Neural progenitor cell (in vitro differentiated cells): Measurements from ENCODE around the gene SDK2. TPM values are rescaled to one million over a fixed set of nuclear protein-coding genes. Genes with fewer than 3 reads are reported as not detected.

ENCODE experiments used
- DNase-seq: peaks from one replicate; pipeline ENCODE4 v3.0.0-alpha.2; 2016; ENCODE audit warnings: low spot score
- H2AFZ ChIP-seq: fragments of 200-600 bp; sonication (generic); replicated peaks from 2 replicates; pipeline ENCODE4 v1.6.1; 2016; ENCODE audit warnings: antibody characterized with exemption
- H3F3A ChIP-seq: fragments of 200-600 bp; sonication (generic); 2 replicates; pipeline ENCODE4 v1.6.1; 2016; ENCODE audit warnings: antibody characterized with exemption, low read depth
- H3K27ac ChIP-seq: fragments of 200-600 bp; sonication (generic); 2 replicates; pipeline ENCODE4 v1.5.1; 2016; ENCODE audit warnings: mild to moderate bottlenecking
- H3K27me3 ChIP-seq: fragments of 200-600 bp; sonication (generic); 2 replicates; pipeline ENCODE4 v1.6.1; 2016; ENCODE audit warnings: mild to moderate bottlenecking, moderate library complexity
- H3K36me3 ChIP-seq: fragments of 200-600 bp; sonication (generic); 2 replicates; pipeline ENCODE4 v1.5.1; 2016
- H3K4me1 ChIP-seq: fragments of 200-600 bp; sonication (generic); 2 replicates; pipeline ENCODE4 v1.6.1; 2016; ENCODE audit warnings: mixed run types
- H3K4me2 ChIP-seq: fragments of 200-600 bp; sonication (generic); 2 replicates; pipeline ENCODE4 v1.6.1; 2016
- H3K4me3 ChIP-seq: fragments of 200-600 bp; sonication (generic); 2 replicates; pipeline ENCODE4 v1.5.1; 2016
- H3K79me2 ChIP-seq: fragments of 200-600 bp; sonication (generic); 2 replicates; pipeline ENCODE4 v1.6.1; 2016; ENCODE audit warnings: low read depth
- H3K9ac ChIP-seq: fragments of 200-600 bp; sonication (generic); 2 replicates; pipeline ENCODE4 v1.6.1; 2016
- H3K9me3 ChIP-seq: fragments of 200-600 bp; sonication (generic); 2 replicates; pipeline ENCODE4 v1.5.1; 2016; ENCODE audit warnings: low read depth
- H4K20me1 ChIP-seq: fragments of 200-600 bp; sonication (generic); 2 replicates; pipeline ENCODE4 v1.6.1; 2016; ENCODE audit warnings: low read depth
- H3K27ac Mint-ChIP-seq: 3 replicates; pipeline ENCODE4 v1.8.0; 2021; ENCODE audit warnings: mixed read lengths
- H3K27me3 Mint-ChIP-seq: 2 replicates; pipeline ENCODE4 v1.8.0; 2022; ENCODE audit warnings: low read depth, mild to moderate bottlenecking, inconsistent platforms, moderate library complexity, mixed read lengths; ENCODE audit not compliant: insufficient read depth
- H3K36me3 Mint-ChIP-seq: 3 replicates; pipeline ENCODE4 v1.8.0; 2021; ENCODE audit warnings: mixed read lengths
- H3K4me1 Mint-ChIP-seq: 3 replicates; pipeline ENCODE4 v1.8.0; 2021; ENCODE audit warnings: mixed read lengths
- H3K4me3 Mint-ChIP-seq: 3 replicates; pipeline ENCODE4 v1.8.0; 2021; ENCODE audit warnings: mild to moderate bottlenecking, moderate library complexity, mixed read lengths
- H3K9me3 Mint-ChIP-seq: 3 replicates; pipeline ENCODE4 v1.8.0; 2020; ENCODE audit warnings: mixed read lengths
- CTCF ChIP-seq: fragments of 200-600 bp; sonication (generic); IDR thresholded peaks from 2 replicates; pipeline ENCODE4 v1.5.1; 2017; ENCODE audit warnings: antibody characterized with exemption, mild to moderate bottlenecking
- EZH2 ChIP-seq: fragments of 200-600 bp; sonication (generic); IDR thresholded peaks from 2 replicates; pipeline ENCODE4 v1.6.1; 2017; ENCODE audit warnings: antibody characterized with exemption, mild to moderate bottlenecking, moderate library complexity
- EZH2phosphoT487 ChIP-seq: fragments of 200-600 bp; sonication (generic); IDR thresholded peaks from 2 replicates; pipeline ENCODE4 v1.6.1; 2017; ENCODE audit warnings: antibody characterized with exemption
- total RNA-seq: library from RNA; depleted of rRNA; stranded (reverse); fragments of >200 nt; gene quantifications from 2 replicates; pipeline ENCODE4 v1.2.3, GENCODE V29; 2015; ENCODE audit warnings: low replicate concordance

The SDK2 gene
- total RNA-seq, 1 donor from 2014 or later: 15.3 TPM

GRCh38 chr17:73650140-73650539 lies 5.9 kb upstream of the SDK2 start:
- Histone ChIP-seq H3K27me3 (peaks cover 25% of the 10 kb centered on the region), H3F3A (peaks cover 29% of the 10 kb centered on the region), H3K79me2 (no peaks in the 10 kb centered on the region), H3K4me2 (no peak overlapping the region), H3K4me3 (no peak overlapping the region), H3K9me3 (no peaks in the 10 kb centered on the region), H3K27ac (no peak overlapping the region), H3K9ac (no peak overlapping the region), H2AFZ (no peak overlapping the region), H3K36me3 (no peaks in the 10 kb centered on the region), H4K20me1 (no peaks in the 10 kb centered on the region), H3K4me1 (peaks cover 27% of the 10 kb centered on the region)
- H3K4me3 Mint-ChIP-seq: no peak overlapping the region
- peaks cover 7% of the 10 kb centered on the region for H3K36me3 Mint-ChIP-seq
- peak overlapping the region; percentile 31 for H3K27ac Mint-ChIP-seq
- peaks cover 6% of the 10 kb centered on the region for H3K27me3 Mint-ChIP-seq
- H3K9me3 Mint-ChIP-seq: peaks cover 15% of the 10 kb centered on the region
- DNase-seq: peak; percentile 64
- no peak for TF ChIP-seq EZH2
- no peak for TF ChIP-seq EZH2phosphoT487
- TF ChIP-seq CTCF: peak; percentile 66
- peaks cover 33% of the 10 kb centered on the region for H3K4me1 Mint-ChIP-seq

GRCh38 chr17:73648974-73649373 lies 4.7 kb upstream of the SDK2 start:
- Histone ChIP-seq H3K4me2 (no peak overlapping the region), H4K20me1 (no peaks in the 10 kb centered on the region), H3K36me3 (no peaks in the 10 kb centered on the region), H2AFZ (no peak overlapping the region), H3K27me3 (peaks cover 25% of the 10 kb centered on the region), H3K9me3 (no peaks in the 10 kb centered on the region), H3K27ac (no peak overlapping the region), H3K9ac (no peak overlapping the region), H3K4me1 (peaks cover 27% of the 10 kb centered on the region), H3K4me3 (no peak overlapping the region), H3F3A (peaks cover 29% of the 10 kb centered on the region), H3K79me2 (peaks cover 9% of the 10 kb centered on the region)
- DNase-seq: no peak
- peaks cover 4% of the 10 kb centered on the region for H3K27me3 Mint-ChIP-seq
- H3K4me3 Mint-ChIP-seq: peak overlapping the region; percentile 9
- H3K27ac Mint-ChIP-seq: peak overlapping the region; percentile 51
- no peaks in the 10 kb centered on the region for H3K36me3 Mint-ChIP-seq
- TF ChIP-seq CTCF (no peak), EZH2phosphoT487 (no peak), EZH2 (no peak)
- H3K4me1 Mint-ChIP-seq: peaks cover 33% of the 10 kb centered on the region
- peaks cover 5% of the 10 kb centered on the region for H3K9me3 Mint-ChIP-seq

- Histone ChIP-seq H3K9ac (no peak overlapping the region), H3K27me3 (peaks cover 25% of the 10 kb centered on the region), H3K4me2 (no peak overlapping the region), H3K27ac (no peak overlapping the region), H3F3A (peaks cover 26% of the 10 kb centered on the region), H3K36me3 (no peaks in the 10 kb centered on the region), H4K20me1 (peaks cover 2% of the 10 kb centered on the region), H3K9me3 (no peaks in the 10 kb centered on the region), H3K4me1 (peaks cover 26% of the 10 kb centered on the region), H3K79me2 (peaks cover 14% of the 10 kb centered on the region), H2AFZ (no peak overlapping the region), H3K4me3 (no peak overlapping the region)
- H3K27me3 Mint-ChIP-seq: peaks cover 4% of the 10 kb centered on the region
- no peak for TF ChIP-seq EZH2phosphoT487
- no peak for TF ChIP-seq EZH2
- no peak for TF ChIP-seq CTCF
- H3K36me3 Mint-ChIP-seq: no peaks in the 10 kb centered on the region
- H3K4me3 Mint-ChIP-seq: no peak overlapping the region
- no peak for DNase-seq
- no peak overlapping the region for H3K27ac Mint-ChIP-seq
- H3K4me1 Mint-ChIP-seq: peaks cover 33% of the 10 kb centered on the region
- H3K9me3 Mint-ChIP-seq: peaks cover 2% of the 10 kb centered on the region
Measured at GRCh38 chr17:73648543-73648820, 4.2 kb upstream of the SDK2 start.
